H1 (cell line): Measurements from ENCODE around the gene PHETA1. TPM values are rescaled to one million over a fixed set of nuclear protein-coding genes. Genes with fewer than 3 reads are reported as not detected.

Experiments used
- CTCF ChIA-PET: fragments of 300-600 bp; sonication (Branson Sonifier 250); formaldehyde crosslinking; loops from one replicate; lab custom pipeline; 2021; ENCODE audit not compliant: partially characterized antibody; lab: Charles Lee
- POLR2A ChIA-PET: fragments of 300-600 bp; sonication (Branson Sonifier 250); formaldehyde crosslinking; loops from one replicate; lab custom pipeline; 2021; ENCODE audit warnings: inconsistent platforms; ENCODE audit not compliant: partially characterized antibody; lab: Charles Lee
- DNase-seq, 2 experiments: peaks; one replicate each; pipeline versions ENCODE4 v3.0.0 to v3.0.0-alpha.2; 2010 to 2022; ENCODE audit warnings: low spot score in 2 of 2, low read depth in 1 of 2, mixed read lengths in 1 of 2
- FAIRE-seq: peaks from 2 replicates; lab custom pipeline; 2011; peaks lifted over from hg19 to GRCh38; lab: Jason Lieb, UNC
- H2AFZ ChIP-seq: 2 replicates; pipeline ENCODE4 v1.8.1; 2012; ENCODE audit warnings: low read length, inconsistent platforms
- H2AK5ac ChIP-seq: 2 replicates; pipeline ENCODE4 v1.6.1; 2013; ENCODE audit warnings: low read depth, low read length
- H2BK120ac ChIP-seq: replicated peaks from 2 replicates; pipeline ENCODE3; 2013; ENCODE audit warnings: low read depth, low read length, inconsistent platforms
- H2BK12ac ChIP-seq: 2 replicates; pipeline ENCODE4 v1.6.1; 2013; ENCODE audit warnings: low read depth, low read length
- H2BK15ac ChIP-seq: 2 replicates; pipeline ENCODE4 v1.6.1; 2013; ENCODE audit warnings: low read length
- H2BK20ac ChIP-seq: 2 replicates; pipeline ENCODE4 v1.6.1; 2013; ENCODE audit warnings: low read length
- H2BK5ac ChIP-seq: 2 replicates; pipeline ENCODE4 v1.6.1; 2013; ENCODE audit warnings: low read depth, low read length
- H3K14ac ChIP-seq: 2 replicates; pipeline ENCODE4 v1.6.1; 2013; ENCODE audit warnings: inconsistent platforms; ENCODE audit not compliant: insufficient read length
- H3K18ac ChIP-seq: 2 replicates; pipeline ENCODE4 v1.6.1; 2013; ENCODE audit warnings: low read length; ENCODE audit errors: extremely low read depth
- H3K23ac ChIP-seq: 2 replicates; pipeline ENCODE4 v1.6.1; 2013; ENCODE audit warnings: inconsistent platforms; ENCODE audit not compliant: insufficient read length
- H3K23me2 ChIP-seq: 2 replicates; pipeline ENCODE4 v1.6.1; 2013; ENCODE audit warnings: low read depth, low read length
- H3K27ac ChIP-seq: 2 replicates; pipeline ENCODE4 v1.6.1; 2011; ENCODE audit warnings: low read depth, low read length, inconsistent platforms
- H3K27me3 ChIP-seq, 4 experiments: replicated peaks in 1 of 4; 1 replicate in 1 of 4; 2 replicates in 3 of 4; pipeline versions ENCODE4 v1.6.1 to v1.8.1; 2011 to 2013; ENCODE audit warnings: low read length in 3 of 4, mild to moderate bottlenecking in 3 of 4, inconsistent platforms in 2 of 4, mixed read lengths in 2 of 4, moderate library complexity in 1 of 4; ENCODE audit not compliant: control insufficient read depth in 3 of 4, insufficient read depth in 3 of 4; ENCODE audit errors: extremely low read depth in 1 of 4
- H3K36me3 ChIP-seq, 4 experiments: 2 replicates each; pipeline versions ENCODE4 v1.6.1 to v1.8.1; 2011 to 2013; ENCODE audit warnings: mild to moderate bottlenecking in 4 of 4, low read length in 3 of 4, moderate library complexity in 2 of 4, control low read depth in 1 of 4, inconsistent platforms in 1 of 4; ENCODE audit not compliant: insufficient read depth in 4 of 4, control insufficient read depth in 2 of 4
- H3K4ac ChIP-seq: replicated peaks from 2 replicates; pipeline ENCODE3; 2013; ENCODE audit warnings: low read length, low read depth, mixed read lengths, inconsistent platforms; ENCODE audit not compliant: insufficient read length
- H3K4me1 ChIP-seq, 4 experiments: replicated peaks in 1 of 4; 1 replicate in 1 of 4; 2 replicates in 3 of 4; pipeline versions ENCODE4 v1.6.1 to v1.8.1; 2011 to 2013; ENCODE audit warnings: low read length in 3 of 4, inconsistent platforms in 2 of 4, mixed read lengths in 1 of 4; ENCODE audit not compliant: insufficient read depth in 4 of 4, control insufficient read depth in 3 of 4
- H3K4me2 ChIP-seq, 2 experiments: 2 replicates each; pipeline versions ENCODE4 v1.6.1 to v1.8.1; 2011 to 2013; ENCODE audit warnings: low read depth in 2 of 2, low read length in 2 of 2, control low read depth in 1 of 2, inconsistent platforms in 1 of 2, mild to moderate bottlenecking in 1 of 2; ENCODE audit not compliant: insufficient read depth in 1 of 2
- H3K4me3 ChIP-seq, 4 experiments: fragments of 200-600, 300-600 bp in 1 of 4; sonication (generic), shearing (Covaris generic), sonication (Bioruptor Twin) in 1 of 4; 2 replicates each; pipeline versions ENCODE4 v1.5.1 to v1.8.1; 2011 to 2016; ENCODE audit warnings: low read length in 4 of 4, low read depth in 3 of 4, control low read depth in 2 of 4, inconsistent platforms in 2 of 4, mild to moderate bottlenecking in 2 of 4, mixed read lengths in 1 of 4, moderate library complexity in 1 of 4; ENCODE audit not compliant: insufficient read depth in 2 of 4; ENCODE audit errors: extremely low read depth in 1 of 4
- H3K56ac ChIP-seq: replicated peaks from 2 replicates; pipeline ENCODE3; 2013; ENCODE audit warnings: low read depth, mild to moderate bottlenecking, mixed read lengths, low read length, inconsistent platforms; ENCODE audit not compliant: insufficient read length
- H3K79me1 ChIP-seq: 2 replicates; pipeline ENCODE4 v1.6.1; 2013; ENCODE audit warnings: low read depth, low read length, control low read depth
- H3K79me2 ChIP-seq, 2 experiments: 2 replicates each; pipeline versions ENCODE4 v1.6.1 to v1.8.1; 2012 to 2013; ENCODE audit warnings: low read length in 2 of 2, mild to moderate bottlenecking in 2 of 2, inconsistent platforms in 1 of 2; ENCODE audit not compliant: insufficient read depth in 2 of 2, control insufficient read depth in 1 of 2
- H3K9ac ChIP-seq, 4 experiments: replicated peaks in 1 of 4; 1 replicate in 1 of 4; 2 replicates in 3 of 4; pipeline versions ENCODE4 v1.6.1 to v1.8.1; 2011 to 2013; ENCODE audit warnings: low read depth in 3 of 4, low read length in 3 of 4, control low read depth in 2 of 4, mild to moderate bottlenecking in 2 of 4, moderate library complexity in 2 of 4, inconsistent platforms in 1 of 4; ENCODE audit errors: extremely low read depth in 1 of 4
- H3K9me3 ChIP-seq, 2 experiments: 2 replicates each; pipeline versions ENCODE4 v1.6.1 to v1.8.1; 2012 to 2013; ENCODE audit warnings: mild to moderate bottlenecking in 2 of 2, moderate library complexity in 2 of 2, control low read depth in 1 of 2, inconsistent platforms in 1 of 2, low read depth in 1 of 2, low read length in 1 of 2, mixed read lengths in 1 of 2; ENCODE audit not compliant: insufficient read depth in 2 of 2
- H4K20me1 ChIP-seq, 2 experiments: replicated peaks in 1 of 2; 2 replicates each; pipeline versions ENCODE3 to v1.8.1; 2011 to 2013; ENCODE audit warnings: inconsistent platforms in 2 of 2, low read length in 2 of 2, mild to moderate bottlenecking in 1 of 2; ENCODE audit not compliant: insufficient read depth in 2 of 2, control insufficient read depth in 1 of 2
- H4K5ac ChIP-seq: 2 replicates; pipeline ENCODE4 v1.6.1; 2013; ENCODE audit warnings: low read length, low read depth, mixed read lengths, inconsistent platforms; ENCODE audit not compliant: insufficient read length
- H4K8ac ChIP-seq: 2 replicates; pipeline ENCODE4 v1.8.0; 2013; ENCODE audit warnings: mild to moderate bottlenecking, moderate library complexity, low read length, inconsistent platforms; ENCODE audit not compliant: insufficient read depth; ENCODE audit errors: extremely low read depth
- H4K91ac ChIP-seq: replicated peaks from 2 replicates; pipeline ENCODE3; 2013; ENCODE audit warnings: low read length, mixed read lengths, inconsistent platforms; ENCODE audit not compliant: insufficient read length
- HDAC6 ChIP-seq: IDR thresholded peaks from one replicate; pipeline ENCODE4 v1.7.1; 2012; ENCODE audit warnings: low read depth, mild to moderate bottlenecking, inconsistent platforms, low read length, moderate library complexity
- KDM1A ChIP-seq: fragments of 200-600, 300-600 bp; sonication (generic); IDR thresholded peaks from 2 replicates; pipeline ENCODE4 v1.7.1; 2016; ENCODE audit warnings: mild to moderate bottlenecking, low read length, borderline replicate concordance
- KDM4A ChIP-seq: IDR thresholded peaks from one replicate; pipeline ENCODE4 v1.7.1; 2012; ENCODE audit warnings: low read depth, mild to moderate bottlenecking, moderate library complexity, low read length, inconsistent platforms; ENCODE audit not compliant: severe bottlenecking
- KDM5A ChIP-seq: fragments of 200-600 bp; IDR thresholded peaks from 2 replicates; pipeline ENCODE4 v1.7.1; 2012; ENCODE audit warnings: mild to moderate bottlenecking, low read length, inconsistent platforms, mixed read lengths
- MAX ChIP-seq: IDR thresholded peaks from 2 replicates; pipeline ENCODE4 v1.6.1; 2012; ENCODE audit warnings: inconsistent platforms
- NANOG ChIP-seq: IDR thresholded peaks from 2 replicates; pipeline ENCODE4 v1.6.1; 2011; ENCODE audit warnings: low read length, low read depth, mild to moderate bottlenecking, inconsistent platforms; ENCODE audit not compliant: insufficient read depth, poor library complexity, severe bottlenecking
- POLR2A ChIP-seq, 2 experiments: IDR thresholded peaks; 1 replicate in 1 of 2; 2 replicates in 1 of 2; pipeline ENCODE4 v1.6.1; 2011; ENCODE audit warnings: low read depth in 2 of 2, low read length in 2 of 2, mild to moderate bottlenecking in 2 of 2; ENCODE audit errors: control extremely low read depth in 1 of 2
- POU5F1 ChIP-seq: IDR thresholded peaks from 2 replicates; pipeline ENCODE4 v1.6.1; 2011; ENCODE audit warnings: low read depth, mild to moderate bottlenecking, low read length, moderate library complexity
- RNF2 ChIP-seq: fragments of 200-900, 300-1000 bp; sonication (generic); IDR thresholded peaks from 2 replicates; pipeline ENCODE4 v1.7.1; 2016; ENCODE audit warnings: borderline replicate concordance, low read depth, mild to moderate bottlenecking, antibody characterized with exemption, low read length; ENCODE audit not compliant: poor library complexity, severe bottlenecking; ENCODE audit errors: missing control alignments
- SAP30 ChIP-seq: fragments of 300-600 bp; sonication (generic); IDR thresholded peaks from 2 replicates; pipeline ENCODE4 v1.7.1; 2012; ENCODE audit warnings: low read length, moderate library complexity, mild to moderate bottlenecking, inconsistent platforms; ENCODE audit not compliant: insufficient read depth, insufficient replicate concordance
- SIRT6 ChIP-seq: IDR thresholded peaks from one replicate; pipeline ENCODE4 v1.7.1; 2012; ENCODE audit warnings: low read length, inconsistent platforms
- USF2 ChIP-seq: IDR thresholded peaks from 2 replicates; pipeline ENCODE4 v1.6.1; 2011; ENCODE audit warnings: low read length, improper control_type of control experiment
- WGBS, 2 experiments: shearing (Covaris generic) in 1 of 2; methylation state at CpG; one replicate each; pipeline versions ENCODE4 v1.1.6 to v1.1.7; 2013 to 2015; ENCODE audit warnings: low lambda C conversion rate in 2 of 2, mixed read lengths in 2 of 2, inconsistent platforms in 1 of 2, low coverage in 1 of 2, missing lambda C conversion rate in 1 of 2; ENCODE audit not compliant: insufficient replicate concordance in 2 of 2, insufficient coverage in 1 of 2, insufficient read length in 1 of 2; ENCODE audit errors: extremely low coverage in 1 of 2, missing lambda C conversion rate in 1 of 2; 5-methylcytosine and 5-hydroxymethylcytosine counted together
- polyA plus RNA-seq, 7 experiments: library from polyadenylated mRNA; depleted of rRNA in 3 of 7; stranded (reverse) in 5 of 7; unstranded in 2 of 7; fragments of >200 nt in 5 of 7; fragments of 200-250 nt in 2 of 7; gene quantifications; 1 replicate in 5 of 7; 2 replicates in 1 of 7; 4 replicates in 1 of 7; pipeline versions ENCODE4 v1.2.1 to v1.2.3, GENCODE V29; 2011 to 2013; ENCODE audit warnings: missing spikeins in 2 of 7, mixed read lengths in 2 of 7
- total RNA-seq: library from RNA; stranded (reverse); fragmentation: NEBNext Ultra II Directional; extraction: Animal tissue kit (Norgen Biotek cat#: 25700); gene quantifications from 2 replicates; pipeline ENCODE4 v1.2.1, GENCODE V29; 2021

PHETA1 gene
- total and polyA plus RNA-seq, 2 of the 8 experiments (the other 6 are each of a cell fraction or from before 2014, with no cell fraction given) = 5.2 to 12.3 TPM

GRCh38 chr12:111334393-111334915 lies 34.4 kb downstream of the PHETA1 start:
- no peaks in the 10 kb centered on the region for H4K20me1 ChIP-seq
- H3K9me3 ChIP-seq = no peaks in the 10 kb centered on the region
- no peak overlapping the region for H3K4me2 ChIP-seq
- H3K23me2 ChIP-seq = no peaks in the 10 kb centered on the region
- H3K14ac ChIP-seq = no peak overlapping the region
- H3K4me1 ChIP-seq = peaks cover 0 to 4% (median 1%) of the 10 kb centered on the region in 4 experiments; a peak in 3 of 7 replicates
- H3K4me3 ChIP-seq = no peak overlapping the region
- H3K56ac ChIP-seq = no peak overlapping the region
- WGBS, 2 experiments = 95% methylated on average over 11 of the region's 11 CpGs; no CpG with 5 or more reads in 1 of the 2 experiments
- no peak overlapping the region for H2BK15ac ChIP-seq
- FAIRE-seq (no peak), DNase-seq (no peak)
- no peak overlapping the region for H2AFZ ChIP-seq
- ChIA-PET POLR2A (interaction anchor here (1.2 kb wide), 1 partner anchor 10 kb away, joined by 3 read pairs; no protein-coding TSS in a partner anchor), CTCF (interaction anchor here (1.0 to 2.2 kb wide), 7 partner anchors 11 to 440 kb away, joined by 3 to 6 read pairs (median 3); no protein-coding TSS in a partner anchor)
- no peak overlapping the region for H3K18ac ChIP-seq
- H3K27me3 ChIP-seq = no peaks in the 10 kb centered on the region
- no peak overlapping the region for H2BK120ac ChIP-seq
- H3K79me2 ChIP-seq = no peaks in the 10 kb centered on the region
- H2AK5ac ChIP-seq = no peak overlapping the region
- no peaks in the 10 kb centered on the region for H3K79me1 ChIP-seq
- H4K5ac ChIP-seq = no peak overlapping the region
- H3K23ac ChIP-seq = no peak overlapping the region
- no peak overlapping the region for H2BK20ac ChIP-seq
- H2BK12ac ChIP-seq = no peak overlapping the region
- H3K9ac ChIP-seq = no peak overlapping the region
- H4K8ac ChIP-seq = no peak overlapping the region; the same call in 1 of the 2 replicates
- H2BK5ac ChIP-seq = no peak overlapping the region
- no peaks in the 10 kb centered on the region for H3K36me3 ChIP-seq
- H3K4ac ChIP-seq = no peak overlapping the region
- H4K91ac ChIP-seq = no peak overlapping the region
- no peak overlapping the region for H3K27ac ChIP-seq
- TF ChIP-seq RNF2 = no peak
- TF ChIP-seq SIRT6 = no peak
- no peak for TF ChIP-seq MAX
- TF ChIP-seq SAP30 = no peak
- TF ChIP-seq POLR2A (IDR thresholded peaks at IDR 0.05; ENCODE audit: control extremely low read depth in 1 of 2, low read depth in 2 of 2, low read length in 2 of 2) = no peak
- TF ChIP-seq KDM1A = no peak
- TF ChIP-seq KDM4A = no peak
- TF ChIP-seq POU5F1 = no peak
- TF ChIP-seq USF2 = no peak
- TF ChIP-seq HDAC6 = no peak
- TF ChIP-seq NANOG = no peak
- TF ChIP-seq KDM5A = no peak
